Dermis blood vessel endothelial cell (primary cell): Measurements from ENCODE around the gene PITRM1. TPM values are rescaled to one million over a fixed set of nuclear protein-coding genes. Genes with fewer than 3 reads are reported as not detected.
"Not testable (repeated sequence)": the region's sequence is repeated elsewhere in the genome, so short reads cannot be mapped to it uniquely, and the experiment has no call there.

Source experiments
- DNase-seq: peaks from one replicate; pipeline ENCODE4 v3.0.0; 2010
- total RNA-seq: library from RNA; depleted of rRNA; stranded (reverse); fragments of >200 nt; gene quantifications from 2 replicates; pipeline ENCODE4 v1.2.3, GENCODE V29; 2014

PITRM1 gene, protein sequence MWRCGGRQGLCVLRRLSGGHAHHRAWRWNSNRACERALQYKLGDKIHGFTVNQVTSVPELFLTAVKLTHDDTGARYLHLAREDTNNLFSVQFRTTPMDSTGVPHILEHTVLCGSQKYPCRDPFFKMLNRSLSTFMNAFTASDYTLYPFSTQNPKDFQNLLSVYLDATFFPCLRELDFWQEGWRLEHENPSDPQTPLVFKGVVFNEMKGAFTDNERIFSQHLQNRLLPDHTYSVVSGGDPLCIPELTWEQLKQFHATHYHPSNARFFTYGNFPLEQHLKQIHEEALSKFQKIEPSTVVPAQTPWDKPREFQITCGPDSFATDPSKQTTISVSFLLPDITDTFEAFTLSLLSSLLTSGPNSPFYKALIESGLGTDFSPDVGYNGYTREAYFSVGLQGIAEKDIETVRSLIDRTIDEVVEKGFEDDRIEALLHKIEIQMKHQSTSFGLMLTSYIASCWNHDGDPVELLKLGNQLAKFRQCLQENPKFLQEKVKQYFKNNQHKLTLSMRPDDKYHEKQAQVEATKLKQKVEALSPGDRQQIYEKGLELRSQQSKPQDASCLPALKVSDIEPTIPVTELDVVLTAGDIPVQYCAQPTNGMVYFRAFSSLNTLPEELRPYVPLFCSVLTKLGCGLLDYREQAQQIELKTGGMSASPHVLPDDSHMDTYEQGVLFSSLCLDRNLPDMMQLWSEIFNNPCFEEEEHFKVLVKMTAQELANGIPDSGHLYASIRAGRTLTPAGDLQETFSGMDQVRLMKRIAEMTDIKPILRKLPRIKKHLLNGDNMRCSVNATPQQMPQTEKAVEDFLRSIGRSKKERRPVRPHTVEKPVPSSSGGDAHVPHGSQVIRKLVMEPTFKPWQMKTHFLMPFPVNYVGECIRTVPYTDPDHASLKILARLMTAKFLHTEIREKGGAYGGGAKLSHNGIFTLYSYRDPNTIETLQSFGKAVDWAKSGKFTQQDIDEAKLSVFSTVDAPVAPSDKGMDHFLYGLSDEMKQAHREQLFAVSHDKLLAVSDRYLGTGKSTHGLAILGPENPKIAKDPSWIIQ
- total RNA-seq: 47.1 and 108 TPM in 2 replicates

DNA sequence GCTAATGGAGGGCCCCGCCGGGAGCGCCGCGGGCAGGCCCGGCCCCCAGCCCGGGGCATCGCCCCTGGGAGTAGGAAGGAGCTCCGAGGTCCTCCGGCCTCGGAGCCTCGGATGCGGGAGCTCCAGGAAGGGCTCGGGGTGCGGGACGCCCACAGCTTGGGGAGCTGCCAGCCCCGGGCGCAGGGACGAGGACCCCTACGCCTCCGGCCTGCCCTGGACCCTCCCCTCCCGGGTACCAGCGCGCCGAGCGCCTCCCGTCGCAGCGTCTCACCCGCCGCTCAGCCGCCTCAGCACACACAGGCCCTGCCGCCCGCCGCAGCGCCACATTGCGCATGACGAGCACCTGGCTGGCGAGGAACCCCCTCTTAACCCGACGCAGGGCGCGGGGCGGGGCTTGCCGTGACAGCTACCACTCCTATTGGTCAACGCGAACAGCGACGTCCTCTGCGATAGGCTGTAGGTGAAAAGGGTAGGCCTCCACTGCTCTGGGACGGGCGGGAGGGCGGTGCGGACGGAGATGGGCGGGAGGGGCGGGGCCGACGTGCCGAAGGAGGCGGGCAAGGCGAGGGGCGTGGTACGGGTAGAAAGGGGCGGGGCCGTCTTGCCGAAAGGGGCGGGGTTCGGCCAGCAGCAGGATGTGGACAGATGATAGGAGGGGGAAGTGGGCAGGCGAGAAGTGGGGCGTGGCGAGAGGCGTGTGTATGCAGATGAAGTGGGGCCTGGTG is at the start of gene PITRM1:
TSS of gene PITRM1 (minus strand) at position 337 of the 725 bp plus-strand sequence. CDS start at position 327, 10 bp downstream.
- DNase-seq: peak; percentile 100

DNA sequence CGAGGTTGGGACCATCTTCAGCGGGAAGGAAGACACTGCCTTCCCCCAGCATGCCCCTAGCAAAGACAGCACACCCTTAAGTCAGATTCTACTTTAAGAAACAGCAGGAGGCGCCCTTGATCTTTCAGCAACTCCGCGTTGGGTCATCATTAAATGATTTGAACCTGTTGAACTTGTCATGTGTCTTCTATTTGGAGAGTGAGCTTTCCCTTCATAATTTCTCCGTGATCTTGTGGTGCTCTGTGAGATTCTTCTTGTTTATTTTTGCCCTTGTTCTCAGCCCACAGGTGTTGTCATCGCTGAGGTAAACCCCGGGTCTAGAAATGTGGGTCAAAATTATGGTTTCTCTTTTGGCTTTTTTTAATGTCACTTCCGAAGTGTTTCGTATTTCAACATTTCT is 49.5 kb upstream of the PITRM1 start:
- peak; percentile 44 for DNase-seq

DNA sequence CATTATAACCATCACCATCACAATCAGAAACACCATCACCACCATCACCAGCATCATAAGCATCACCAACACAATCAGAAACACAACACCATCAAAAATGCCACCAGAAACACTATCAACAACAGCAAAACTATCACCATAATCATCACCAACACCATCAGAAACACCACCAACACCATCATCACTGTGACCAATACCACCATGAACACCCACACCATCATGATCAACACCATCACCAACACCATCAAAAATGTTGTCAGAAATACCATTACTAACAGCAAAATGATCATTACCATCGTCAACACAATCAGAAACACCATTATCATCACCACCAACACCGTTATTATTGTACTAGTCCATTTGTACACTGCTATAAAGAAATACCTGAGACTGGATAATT is 49.0 kb upstream of the PITRM1 start:
- DNase-seq: not testable (repeated sequence)

DNA sequence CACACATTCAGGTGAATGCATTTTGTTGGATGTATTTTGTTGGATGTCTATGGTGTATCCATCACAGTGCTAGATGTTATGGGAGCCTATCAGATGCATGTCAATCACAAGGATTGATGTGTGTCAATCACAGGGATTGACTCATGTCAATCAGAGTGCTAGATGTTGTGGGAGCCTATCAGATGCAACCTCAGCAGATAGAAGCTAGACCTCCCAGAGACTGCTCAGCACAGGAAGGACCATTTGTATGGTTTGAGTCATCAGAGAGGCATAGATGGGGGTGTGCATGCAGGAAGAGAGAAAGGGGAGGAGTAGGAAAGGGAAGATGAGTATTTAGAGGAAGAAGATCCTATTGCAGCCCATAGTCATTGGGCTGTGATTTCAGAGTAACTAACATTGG is 48.3 kb upstream of the PITRM1 start:
- peak; percentile 25 for DNase-seq

DNA sequence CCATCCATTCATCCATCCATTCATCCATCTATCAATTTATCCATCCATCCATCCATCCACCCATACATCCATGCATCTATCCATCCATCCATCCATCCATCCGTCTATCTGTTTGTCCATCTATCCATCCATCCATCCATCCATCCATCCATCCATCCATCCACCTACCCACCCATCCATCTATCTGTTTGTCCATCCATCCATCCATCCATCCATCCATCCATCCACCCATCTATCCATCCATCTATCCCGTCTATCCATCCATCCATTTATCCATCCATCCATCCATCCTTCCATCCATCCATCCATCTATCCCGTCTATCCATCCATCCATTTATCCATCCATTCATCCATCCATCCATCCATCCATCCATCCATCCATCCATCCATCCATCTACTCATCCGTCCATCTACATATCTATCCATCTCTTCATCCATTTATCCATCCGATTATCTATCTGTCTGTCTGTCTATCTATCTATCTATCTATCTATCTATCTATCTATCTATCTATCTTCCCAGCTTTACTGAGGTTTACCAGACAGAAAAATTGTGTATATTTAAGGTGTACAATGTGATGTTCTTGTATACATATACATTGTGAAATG is 46.5 kb upstream of the PITRM1 start:
- not testable (repeated sequence) for DNase-seq

DNA sequence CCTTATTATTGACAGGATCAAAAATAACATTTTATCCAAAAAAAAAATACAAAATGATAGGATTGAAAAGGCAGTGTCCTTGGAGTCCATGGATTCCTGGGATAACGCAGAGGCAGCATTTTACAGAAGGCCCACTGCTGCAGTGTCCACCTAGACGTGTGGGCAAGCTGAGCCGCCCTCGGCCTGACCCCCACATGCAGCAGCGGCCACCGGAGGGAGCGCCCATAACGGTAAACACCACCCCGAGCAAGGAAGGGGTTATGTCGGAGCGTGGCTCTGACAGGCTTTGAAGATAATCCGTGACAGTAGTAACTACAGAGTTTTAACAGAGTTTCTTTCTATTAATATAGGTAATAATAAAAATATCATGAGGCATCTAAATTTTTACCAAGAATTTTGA is 45.3 kb upstream of the PITRM1 start:
- no peak for DNase-seq

DNA sequence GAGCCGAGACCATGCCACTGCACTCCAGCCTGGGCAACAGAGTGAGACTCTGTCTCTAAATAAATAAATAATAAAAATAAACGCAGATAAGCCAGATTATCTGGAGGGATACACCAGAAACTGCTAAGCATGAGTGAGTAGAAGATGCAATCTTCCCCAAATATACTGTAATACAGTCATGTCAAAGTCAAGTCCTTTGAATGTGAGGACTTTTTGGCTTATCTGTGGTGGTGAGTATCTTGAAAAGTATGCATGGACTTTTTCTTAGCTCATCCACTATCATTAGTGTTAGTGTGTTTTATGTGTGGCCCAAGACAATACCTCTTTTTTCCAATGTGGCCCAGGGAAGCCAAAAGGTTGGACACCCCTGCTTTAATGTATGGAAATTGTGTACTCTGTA is 44.7 kb upstream of the PITRM1 start:
- no peak for DNase-seq

DNA sequence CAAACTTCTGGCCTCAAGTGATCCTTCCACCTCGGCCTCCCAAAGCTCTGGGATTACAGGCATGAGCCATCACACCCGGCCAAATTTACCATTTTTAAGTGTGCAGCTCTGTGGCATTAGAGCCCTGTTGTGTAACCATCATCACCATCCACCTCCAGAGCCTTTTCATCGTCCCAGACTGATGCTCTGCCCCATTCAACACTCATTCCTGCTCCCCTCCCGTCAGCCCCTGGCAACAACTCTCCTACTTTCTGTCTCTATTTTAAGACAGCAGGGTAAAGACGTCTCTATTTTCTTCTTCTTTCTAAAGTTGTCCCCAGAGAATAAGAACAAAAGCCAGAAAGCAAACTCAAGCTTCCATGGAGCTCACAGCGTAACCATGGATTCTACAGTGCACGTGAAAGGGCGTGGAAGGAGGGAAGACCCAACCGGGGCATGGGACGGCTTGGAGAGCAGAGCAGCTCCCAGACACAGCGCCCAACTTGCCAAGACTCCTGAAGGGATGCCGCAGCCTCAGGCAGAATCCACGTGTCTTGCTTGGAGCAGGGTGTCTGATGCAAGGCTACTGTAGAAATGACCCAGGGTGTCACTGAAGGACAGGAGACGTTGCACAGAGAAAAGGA is 42.7 kb upstream of the PITRM1 start:
- DNase-seq: no peak

DNA sequence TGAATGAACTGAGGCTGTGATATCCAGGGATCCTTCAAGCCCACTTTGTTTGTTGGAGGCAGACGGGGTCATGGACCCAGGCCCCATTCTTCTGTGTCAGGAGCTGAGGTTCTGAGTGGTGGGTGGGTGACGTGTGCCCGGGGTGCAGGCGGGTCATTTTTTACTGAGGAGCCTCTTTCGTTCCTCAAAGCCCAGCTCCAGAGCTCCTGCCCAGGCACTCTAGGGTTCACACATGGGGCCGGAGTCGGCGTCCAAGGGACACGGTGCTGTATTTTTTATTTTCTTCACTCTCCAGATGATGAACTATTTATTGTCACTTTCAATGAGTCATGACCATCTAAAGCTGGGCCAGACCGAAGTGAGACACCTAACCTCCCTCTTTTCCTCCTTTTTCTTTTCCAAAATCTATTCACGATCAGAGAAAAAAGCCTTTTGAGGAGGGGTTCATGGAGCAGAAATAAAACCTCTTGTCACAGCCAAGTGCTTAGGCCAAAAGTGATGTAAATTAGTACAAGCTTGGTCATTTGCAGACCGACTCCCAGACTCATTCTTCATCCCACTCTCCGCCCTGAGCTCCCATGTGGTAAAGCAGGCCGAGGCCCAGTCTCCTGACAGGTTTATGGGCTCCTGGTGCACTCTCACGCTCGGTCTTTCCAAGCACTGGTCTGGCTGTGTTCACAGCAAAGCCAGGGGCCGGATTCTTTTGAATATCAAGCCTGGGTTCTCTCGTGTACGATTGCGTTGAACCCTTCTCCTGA is 41.4 kb upstream of the PITRM1 start:
- no peak for DNase-seq

DNA sequence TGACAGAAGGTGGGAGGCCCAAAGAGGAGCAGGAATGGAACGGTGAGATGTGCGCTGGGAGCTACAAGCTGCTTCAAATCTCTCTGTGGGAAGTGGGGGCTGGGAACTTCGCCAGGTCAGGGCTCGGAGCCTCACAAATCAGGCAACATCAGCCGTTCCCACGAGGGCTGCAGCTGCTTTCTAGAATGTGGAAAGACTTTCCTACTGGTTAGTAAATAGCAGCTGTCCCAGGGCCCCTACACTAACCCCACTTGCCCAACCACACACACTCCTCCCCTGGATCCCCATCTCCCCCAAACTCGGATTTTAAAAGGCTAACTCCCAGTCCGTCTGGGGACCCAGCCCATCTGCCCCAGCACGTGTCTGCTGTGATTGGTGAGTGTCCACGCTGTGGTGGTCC is 40.6 kb upstream of the PITRM1 start:
- no peak for DNase-seq

DNA sequence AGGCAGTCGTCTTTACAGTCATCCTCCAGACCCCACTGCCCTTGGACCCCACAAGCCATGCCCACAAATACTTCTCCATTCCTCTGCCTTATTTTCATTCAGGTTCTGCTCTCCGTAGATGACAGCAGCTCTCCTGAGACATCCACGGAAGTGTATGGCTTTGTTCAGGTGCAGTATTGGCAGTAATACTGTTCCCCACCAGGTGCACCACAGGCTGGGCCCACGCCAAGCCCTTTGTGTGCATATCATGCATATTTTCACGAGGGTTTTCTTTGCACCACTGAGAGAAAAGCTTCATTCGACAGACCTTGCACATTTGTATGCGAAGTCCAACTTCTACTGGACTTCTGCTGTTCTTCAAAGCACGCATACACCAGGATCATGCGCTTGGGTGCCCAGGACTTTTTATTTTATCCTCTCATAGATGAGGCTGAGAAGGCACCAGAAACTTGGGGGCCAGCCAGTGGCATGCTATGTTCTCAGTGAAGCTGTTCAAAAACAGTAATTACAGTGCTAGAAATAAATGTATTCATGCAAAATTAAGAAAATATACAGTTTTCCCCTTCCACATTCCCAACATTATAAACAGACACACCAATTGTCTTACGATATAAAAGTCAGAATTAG is 37.8 kb upstream of the PITRM1 start:
- DNase-seq: no peak

DNA sequence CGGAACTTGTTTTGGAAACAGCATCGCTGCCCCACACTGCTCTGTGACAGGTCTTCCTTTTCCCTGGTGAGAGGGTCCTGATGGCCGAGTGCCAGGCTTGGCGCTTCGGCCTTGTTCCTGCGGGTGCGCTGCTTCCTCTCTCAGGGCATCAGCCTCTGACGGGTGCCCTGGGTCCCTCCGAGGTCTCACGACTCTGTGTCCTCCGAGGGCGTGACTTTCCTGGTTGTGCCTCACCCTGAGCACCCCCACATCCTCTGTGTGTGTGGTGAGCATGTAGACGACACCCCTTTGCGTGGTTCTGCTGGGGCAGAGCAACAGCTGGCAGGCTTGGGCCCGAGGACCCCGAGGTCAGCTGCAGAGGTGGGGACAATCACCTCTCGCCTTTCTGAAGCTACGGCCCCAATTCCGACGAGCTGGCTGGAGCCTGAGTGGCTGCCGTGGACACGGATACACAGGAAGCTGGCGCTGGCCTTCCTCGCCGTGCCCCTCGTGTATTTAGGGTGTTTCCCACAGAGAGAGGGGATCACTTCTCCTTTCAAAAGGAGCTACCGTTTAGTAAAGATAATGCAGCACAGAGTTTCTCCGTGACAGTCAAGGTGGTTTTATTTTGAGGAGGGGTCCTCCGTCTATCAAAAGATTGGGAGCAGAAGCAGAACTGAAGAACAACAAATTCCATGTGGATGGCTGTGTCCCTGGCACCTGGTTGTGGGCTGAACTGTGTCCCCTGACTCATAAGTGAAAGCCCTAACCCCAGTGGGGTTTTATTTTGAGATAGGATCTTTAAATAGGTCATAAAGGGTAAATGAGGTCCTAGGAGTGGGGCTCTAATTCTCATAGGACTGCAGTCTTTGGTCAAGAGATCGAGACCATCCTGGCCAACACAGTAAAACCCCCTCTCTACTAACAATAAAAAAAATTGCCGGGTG is 36.2 kb upstream of the PITRM1 start:
- DNase-seq: no peak

DNA sequence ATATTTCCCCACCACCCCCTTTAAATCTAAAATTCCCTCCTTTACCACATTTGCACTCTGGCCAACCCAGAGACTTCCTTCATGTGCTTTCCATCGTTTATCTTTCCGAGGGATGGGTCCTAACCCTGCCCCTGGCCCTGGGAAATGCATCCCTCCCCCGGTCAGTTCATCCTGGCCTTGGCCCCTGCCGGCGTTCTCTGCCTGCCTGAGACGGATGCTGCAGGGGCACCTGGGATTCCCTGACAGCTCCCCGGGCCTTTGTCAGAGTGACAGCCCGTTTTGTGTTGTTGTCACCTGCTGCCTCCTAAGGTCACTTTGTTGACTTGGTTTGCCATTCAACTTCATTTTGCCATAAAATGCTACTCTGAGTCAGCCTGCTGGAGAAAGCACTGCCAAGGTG is 34.8 kb upstream of the PITRM1 start:
- no peak for DNase-seq

DNA sequence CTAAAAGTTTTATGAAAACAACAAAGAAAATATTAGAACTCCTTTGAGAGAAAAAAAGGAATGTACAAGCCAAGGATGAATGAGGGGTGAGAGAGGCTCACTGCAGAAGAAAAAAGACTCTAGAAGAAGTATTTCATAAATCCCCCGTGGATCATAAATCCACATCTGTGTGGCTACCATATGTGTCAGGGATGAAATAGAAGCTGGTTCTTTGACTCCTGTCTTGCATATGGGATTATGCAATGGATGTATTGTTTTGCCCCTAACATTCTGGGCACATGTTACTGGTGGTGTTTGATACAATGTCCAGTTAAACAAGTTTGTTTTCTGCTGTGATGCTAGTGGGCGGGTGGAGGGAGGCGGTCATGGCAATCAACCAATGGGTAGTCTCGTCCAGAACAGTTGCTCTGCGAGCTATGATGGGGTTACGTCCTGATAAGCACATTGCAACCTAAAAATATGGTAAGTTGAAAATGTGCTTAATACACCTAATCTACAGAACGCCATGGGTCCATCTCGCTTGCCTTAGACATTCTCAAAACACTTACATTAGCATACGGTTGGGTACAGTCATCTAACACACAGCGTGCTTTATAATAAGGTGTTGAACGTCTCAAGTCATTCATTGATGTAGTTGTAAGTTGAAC is 34.1 kb upstream of the PITRM1 start:
- no peak for DNase-seq

DNA sequence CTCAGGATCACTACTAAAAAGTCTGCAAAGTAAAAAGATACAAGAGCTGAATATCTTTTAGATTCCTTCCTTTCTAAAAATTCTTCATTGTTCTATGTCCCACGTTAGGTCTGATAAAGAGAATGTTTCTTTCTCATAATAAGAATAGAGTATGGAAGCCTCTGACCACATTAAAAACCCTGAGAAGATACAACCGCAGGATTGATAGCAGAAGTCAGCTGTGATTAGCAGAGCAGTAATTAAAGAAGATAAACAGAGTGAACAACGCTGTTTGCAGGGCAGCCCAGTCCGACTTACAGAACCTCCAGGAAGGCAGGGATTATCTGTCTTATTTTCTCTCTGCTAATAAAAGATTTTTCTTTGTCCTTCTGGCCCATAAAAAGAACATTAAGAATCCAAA is 31.4 kb upstream of the PITRM1 start:
- DNase-seq: no peak

DNA sequence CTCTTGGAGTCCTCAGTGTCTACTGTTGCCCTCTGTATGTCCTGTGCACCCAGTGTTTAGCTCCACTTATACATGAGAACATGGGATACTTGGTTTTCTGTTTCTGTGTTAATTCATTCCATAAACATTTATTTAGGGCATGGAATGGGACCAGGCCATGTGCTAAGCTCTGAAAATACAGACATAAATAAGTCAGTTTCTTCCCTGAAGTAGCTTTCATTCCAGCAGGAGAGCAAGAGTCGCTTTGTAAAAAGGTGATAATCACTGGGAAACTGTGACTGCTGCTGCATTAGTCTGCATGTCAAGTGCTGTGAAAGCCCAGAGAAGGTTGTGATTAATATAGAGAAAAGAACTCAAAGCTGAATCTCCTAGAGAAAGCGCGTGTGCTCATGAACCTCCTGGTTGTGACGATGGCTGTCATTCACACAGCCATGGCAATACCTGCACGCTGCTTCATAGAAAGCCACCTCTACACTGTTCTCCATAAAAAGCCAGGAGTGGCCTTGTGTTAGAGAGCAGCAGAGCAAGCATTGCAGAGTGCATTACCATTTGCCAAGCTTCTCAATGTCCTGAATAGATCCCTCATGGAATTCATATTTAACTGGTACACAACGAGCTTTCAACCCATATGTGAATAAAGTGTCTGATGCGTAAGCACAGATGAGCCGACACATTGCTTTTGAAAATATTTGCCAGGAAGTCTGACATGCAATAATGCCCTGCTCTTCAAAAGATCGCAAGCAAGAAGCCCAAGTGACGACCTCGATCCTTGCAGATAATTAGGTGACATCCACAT is 30.6 kb upstream of the PITRM1 start:
- DNase-seq: no peak

DNA sequence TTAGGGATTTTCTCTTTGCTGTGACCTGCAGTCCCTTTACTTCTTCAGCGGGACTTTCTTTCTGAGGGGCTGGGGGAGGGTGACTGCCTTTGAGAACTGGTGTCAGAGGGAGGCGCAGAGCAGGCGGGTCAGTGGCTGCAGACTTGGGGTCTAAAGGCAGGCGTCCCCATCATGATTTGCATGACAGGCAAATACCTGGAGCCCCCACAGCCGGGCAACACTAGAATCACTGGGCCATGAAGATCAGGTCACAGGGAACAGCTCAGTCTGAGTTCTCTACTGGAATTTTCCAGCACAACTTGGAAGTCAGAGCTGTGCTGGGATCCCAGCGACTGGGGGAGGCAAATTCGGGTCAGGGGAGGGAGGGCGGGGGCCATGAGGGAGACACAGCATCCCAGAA is 29.2 kb upstream of the PITRM1 start:
- no peak for DNase-seq

DNA sequence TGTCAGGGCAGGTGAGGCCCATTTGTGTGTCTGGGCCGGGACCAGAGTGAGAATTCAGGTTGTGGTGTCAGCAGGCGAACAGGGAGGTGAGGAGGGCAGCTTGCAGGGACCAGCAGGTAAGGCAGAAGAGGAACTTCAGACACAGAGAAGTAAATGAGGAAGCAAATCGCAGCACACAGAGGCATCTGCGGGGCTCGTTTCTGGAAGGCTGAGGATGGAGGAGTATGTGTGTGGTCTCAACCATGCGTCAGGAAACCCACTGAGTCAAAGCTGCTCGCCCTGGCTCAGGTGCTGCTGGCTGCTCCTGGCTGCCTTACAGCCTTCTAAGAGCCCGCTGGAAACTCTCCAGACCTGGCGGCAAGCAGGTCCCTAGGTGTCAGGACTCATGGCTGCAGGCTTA is 26.9 kb upstream of the PITRM1 start:
- no peak for DNase-seq
